HG03442 (cell line): Measurements from ENCODE around the gene CCDC88B.
A peak's percentile ranks its signal among the peaks of the same experiment; 100 is the strongest.

Experiments used
- ATAC-seq: cut with Tn5 transposase; IDR thresholded peaks from one replicate; pipeline ENCODE4 v1.9.1; 2021; ENCODE audit warnings: mild to moderate bottlenecking, moderate library complexity; ENCODE audit not compliant: unreplicated experiment

Gene CCDC88B

GRCh38 chr11:64343767-64344559, 4.0 kb downstream of the CCDC88B start:
- no peak for ATAC-seq

- no peak for ATAC-seq
These were observed 4.8 kb downstream of the CCDC88B start for GRCh38 chr11:64344787-64345186.

- ATAC-seq: no peak
These were observed 7.3 kb downstream of the CCDC88B start for GRCh38 chr11:64347193-64347867.

- ATAC-seq: no peak
These were observed 8.5 kb downstream of the CCDC88B start for GRCh38 chr11:64348383-64349024.

- ATAC-seq: no peak
These were observed 9.0 kb downstream of the CCDC88B start for GRCh38 chr11:64349025-64349387.

- no peak for ATAC-seq
These were observed 9.4 kb downstream of the CCDC88B start for GRCh38 chr11:64349404-64349803.

GRCh38 chr11:64351136-64351631, 11.2 kb downstream of the CCDC88B start:
- ATAC-seq: no peak

GRCh38 chr11:64352099-64352994, 12.3 kb downstream of the CCDC88B start:
- ATAC-seq: no peak

- ATAC-seq: no peak
These were observed 13.2 kb downstream of the CCDC88B start for GRCh38 chr11:64352995-64353714.

- ATAC-seq: no peak
These were observed 13.9 kb downstream of the CCDC88B start for GRCh38 chr11:64353715-64354506.

GRCh38 chr11:64355078-64355940, 15.3 kb downstream of the CCDC88B start:
- no peak for ATAC-seq

- ATAC-seq: no peak
These were observed 16.8 kb downstream of the CCDC88B start for GRCh38 chr11:64356498-64357411.

- no peak for ATAC-seq
These were observed 17.4 kb downstream of the CCDC88B start for GRCh38 chr11:64357446-64357845.

GRCh38 chr11:64357904-64358535, 18.0 kb downstream of the CCDC88B start:
- ATAC-seq: no peak

- ATAC-seq: no peak
These were observed 18.5 kb downstream of the CCDC88B start for GRCh38 chr11:64358536-64358906.

GRCh38 chr11:64358907-64359711, 19.1 kb downstream of the CCDC88B start, which contains the start of gene RPS6KA4:
Gene RPS6KA4, plus strand, starts transcription at chr11:64359162. Its CDS starts 74 bp downstream, at chr11:64359236.
- ATAC-seq: peak; percentile 51
